ENCODE data around the gene SERPINH1.

GRCh38 chr11:75527130-75527529, 34.9 kb upstream of the SERPINH1 start:
- TF ChIP-seq CTCF (IDR thresholded peaks at IDR 0.05) (no peak), EZH2 (IDR thresholded peaks at IDR 0.05; ENCODE audit: borderline replicate concordance, insufficient read depth, low read depth, low read length, poor library complexity, severe bottlenecking) (no peak)
